NCI-H460 (cell line): Measurements from ENCODE around the gene IGF2BP3. TPM values are rescaled to one million over a fixed set of nuclear protein-coding genes. Genes with fewer than 3 reads are reported as not detected.
"Not testable (repeated sequence)": the region's sequence is repeated elsewhere in the genome, so short reads cannot be mapped to it uniquely, and the experiment has no call there.

Experiments
- DNase-seq: peaks from one replicate; pipeline ENCODE4 v3.0.0-alpha.2; 2016; ENCODE audit warnings: low read depth; ENCODE audit errors: extremely low read depth
- total RNA-seq: library from RNA; depleted of rRNA; stranded (reverse); fragments of >200 nt; shearing (Covaris generic); gene quantifications from 2 replicates; pipeline ENCODE4 v1.2.3, GENCODE V29; 2014

Gene IGF2BP3
- total RNA-seq, 1 experiment from 2014 or later = 78.9 TPM

DNA sequence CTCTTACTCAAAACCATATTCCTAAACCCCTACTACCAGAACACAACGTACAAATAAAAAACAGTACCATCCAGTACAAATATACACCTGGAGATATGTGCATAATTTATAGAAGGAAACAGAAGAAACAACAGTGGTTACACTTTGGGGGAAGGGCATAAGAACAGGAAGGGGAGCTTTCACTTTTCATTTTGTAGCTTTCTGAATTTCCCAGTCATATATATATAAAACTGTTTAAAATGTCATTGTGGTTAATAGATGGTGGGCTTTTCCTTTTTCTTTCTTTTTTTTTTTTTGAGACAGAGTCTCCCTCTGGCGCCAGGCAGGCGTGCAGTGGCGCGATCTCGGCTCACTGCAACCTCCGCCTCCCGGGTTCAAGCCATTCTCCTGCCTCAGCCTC lies 124.0 kb downstream of the IGF2BP3 start:
- no peak for DNase-seq

DNA sequence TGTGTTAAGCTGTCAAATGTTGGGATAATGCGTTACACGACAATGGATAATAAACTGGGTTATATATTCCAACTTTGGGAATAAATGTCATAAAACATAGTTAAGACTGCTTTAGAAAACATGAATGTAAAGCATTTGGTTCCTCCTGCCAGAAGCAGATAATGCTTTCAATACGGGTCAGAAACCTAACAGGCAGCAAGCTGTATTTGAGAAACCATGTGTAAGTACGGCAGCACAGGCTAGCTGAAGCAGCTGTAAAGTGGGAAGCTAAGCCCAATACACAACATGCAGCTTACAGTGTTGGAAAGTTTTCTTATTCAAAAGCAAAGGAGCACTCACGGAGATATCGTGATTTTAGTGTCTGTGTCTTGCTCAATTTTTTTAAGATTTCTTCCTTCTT lies 124.7 kb downstream of the IGF2BP3 start:
- no peak for DNase-seq

DNA sequence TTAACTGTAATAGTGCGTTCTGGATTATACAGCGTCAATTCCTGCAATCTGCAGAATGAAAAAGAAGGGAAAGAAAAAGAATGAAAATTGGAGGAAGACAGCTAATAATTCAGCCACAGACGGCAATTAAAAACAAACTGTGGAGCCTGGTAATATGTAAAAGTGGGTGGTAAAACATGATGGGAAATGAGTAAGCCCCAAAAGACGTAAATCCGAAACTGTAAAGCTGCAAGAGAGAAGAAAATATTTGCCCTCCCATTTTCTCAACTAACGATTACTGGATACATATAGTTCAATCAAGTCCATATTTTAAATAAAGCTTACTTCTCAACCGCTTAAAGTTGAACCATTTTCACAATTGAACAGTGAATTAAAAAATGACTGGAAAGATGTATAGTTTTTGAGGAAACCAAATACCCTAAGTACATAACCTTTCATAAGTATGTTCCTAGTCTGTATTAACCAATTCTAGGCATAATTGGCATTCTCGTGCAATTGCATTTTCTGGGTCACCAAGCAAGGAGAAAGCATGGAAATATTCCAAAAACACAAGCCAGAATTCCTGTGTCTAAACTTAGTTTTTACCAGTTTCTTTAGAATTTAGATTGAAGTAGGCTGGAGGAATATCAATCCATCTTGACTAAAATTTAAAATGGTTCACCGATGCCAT lies 126.3 kb downstream of the IGF2BP3 start:
- no peak for DNase-seq

DNA sequence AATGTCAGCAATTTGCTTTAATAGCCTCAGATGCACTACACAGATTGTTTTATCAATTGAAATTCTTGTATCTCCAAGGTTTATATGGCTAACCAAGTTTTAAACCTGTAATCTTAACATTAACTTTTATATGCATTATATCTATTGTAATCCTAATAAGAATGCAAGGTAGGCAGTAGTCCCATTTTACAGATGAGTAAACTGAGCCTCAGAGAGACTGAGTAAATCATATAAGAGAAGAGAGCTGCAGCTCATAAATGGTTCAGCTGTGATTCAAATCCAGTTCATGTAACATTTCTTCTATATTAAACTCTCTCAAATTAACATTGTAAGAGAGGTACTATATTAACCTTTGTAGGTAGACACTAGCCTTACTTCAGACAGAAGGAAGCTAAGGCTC lies 127.2 kb downstream of the IGF2BP3 start:
- no peak for DNase-seq

- DNase-seq = no peak
Measured at GRCh38 chr7:23341846-23342598, 128.3 kb downstream of the IGF2BP3 start.

DNA sequence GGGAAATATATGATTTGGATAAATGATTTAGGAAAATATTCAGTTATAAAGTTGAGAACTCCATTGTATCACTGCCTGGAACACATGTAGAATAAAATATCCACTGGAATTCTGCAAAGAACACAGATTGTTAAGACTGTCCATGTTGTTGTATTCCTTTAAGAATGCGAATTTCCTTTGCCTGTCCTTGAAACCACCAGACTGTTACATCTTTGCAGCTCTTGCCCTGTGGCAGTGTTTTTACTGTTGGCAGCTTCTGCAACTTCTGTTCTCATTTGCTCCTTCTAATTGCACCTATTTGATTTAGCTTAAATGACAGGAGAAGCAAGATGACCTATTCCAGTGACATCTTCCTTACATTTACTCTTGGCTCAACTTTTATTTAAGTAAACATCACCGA lies 131.4 kb downstream of the IGF2BP3 start:
- no peak for DNase-seq

GRCh38 chr7:23338439-23338838 lies 131.9 kb downstream of the IGF2BP3 start:
- no peak for DNase-seq

GRCh38 chr7:23337374-23337773 lies 132.9 kb downstream of the IGF2BP3 start:
- no peak for DNase-seq

GRCh38 chr7:23336799-23337283 lies 133.4 kb downstream of the IGF2BP3 start:
- DNase-seq = no peak

GRCh38 chr7:23336086-23336485 lies 134.2 kb downstream of the IGF2BP3 start:
- DNase-seq = no peak

DNA sequence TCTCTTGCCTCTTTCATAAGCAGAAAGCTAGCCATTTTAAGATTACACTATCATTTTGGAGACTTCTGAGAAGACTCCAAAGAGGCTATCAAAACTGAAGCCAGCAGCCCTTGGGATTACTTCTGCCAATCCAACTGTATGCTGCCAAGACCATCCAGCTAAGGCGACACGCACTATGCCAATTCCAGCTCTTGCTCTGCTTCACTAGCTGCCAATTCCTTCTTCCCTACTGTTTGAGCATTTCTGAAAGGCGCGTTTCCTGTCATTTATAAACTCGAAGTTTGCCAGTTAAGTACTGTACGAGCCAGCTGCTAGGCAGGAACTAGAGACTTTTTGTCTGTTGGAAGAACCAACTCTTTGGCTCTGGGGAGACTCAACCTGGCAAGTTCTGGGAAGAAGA lies 134.7 kb downstream of the IGF2BP3 start:
- no peak for DNase-seq

DNA sequence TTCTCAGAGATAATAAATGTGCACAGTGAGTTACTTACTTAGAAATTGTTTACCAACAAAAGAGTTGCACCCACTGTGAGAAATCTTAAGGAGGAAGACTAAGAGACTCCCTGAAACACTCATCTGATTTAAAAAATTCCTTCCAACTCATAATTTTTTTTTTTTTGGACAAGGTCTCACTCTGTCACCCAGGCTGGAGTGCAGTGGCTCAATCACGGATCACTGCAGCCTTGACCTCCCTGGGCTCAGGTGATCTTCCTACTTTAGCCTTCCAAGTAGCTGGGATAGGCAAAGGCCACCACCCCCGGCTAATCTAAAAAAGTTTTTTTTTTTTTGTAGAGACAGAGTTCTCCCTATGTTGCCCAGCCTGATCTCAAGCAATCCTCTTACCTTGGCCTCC lies 135.2 kb downstream of the IGF2BP3 start:
- DNase-seq = no peak

GRCh38 chr7:23334482-23335056 lies 135.7 kb downstream of the IGF2BP3 start:
- DNase-seq = peak; percentile 84

- peak; percentile 59 for DNase-seq
Measured at GRCh38 chr7:23333671-23334246, 136.5 kb downstream of the IGF2BP3 start.

GRCh38 chr7:23332910-23333612 lies 137.2 kb downstream of the IGF2BP3 start:
- DNase-seq = no peak

- no peak for DNase-seq
Measured at GRCh38 chr7:23332193-23332592, 138.1 kb downstream of the IGF2BP3 start.

DNA sequence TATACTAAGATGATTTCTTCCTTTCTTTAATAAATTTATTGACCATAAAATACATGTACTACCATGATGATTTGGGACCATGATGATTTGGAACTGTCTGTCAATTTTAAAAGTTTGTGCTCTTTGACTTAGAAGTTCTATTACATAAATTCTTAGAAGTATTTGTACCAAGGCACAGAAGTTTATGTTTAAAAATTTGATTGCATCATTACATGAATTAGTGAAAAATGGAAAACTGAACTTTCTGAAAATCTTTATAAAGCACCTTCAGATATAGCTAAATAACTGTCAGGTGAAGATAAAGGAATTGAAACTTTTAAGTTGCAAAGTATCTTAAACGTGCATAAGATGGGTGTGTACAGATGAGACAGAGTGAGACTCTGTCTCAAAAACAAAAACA lies 139.2 kb downstream of the IGF2BP3 start:
- DNase-seq = no peak

DNA sequence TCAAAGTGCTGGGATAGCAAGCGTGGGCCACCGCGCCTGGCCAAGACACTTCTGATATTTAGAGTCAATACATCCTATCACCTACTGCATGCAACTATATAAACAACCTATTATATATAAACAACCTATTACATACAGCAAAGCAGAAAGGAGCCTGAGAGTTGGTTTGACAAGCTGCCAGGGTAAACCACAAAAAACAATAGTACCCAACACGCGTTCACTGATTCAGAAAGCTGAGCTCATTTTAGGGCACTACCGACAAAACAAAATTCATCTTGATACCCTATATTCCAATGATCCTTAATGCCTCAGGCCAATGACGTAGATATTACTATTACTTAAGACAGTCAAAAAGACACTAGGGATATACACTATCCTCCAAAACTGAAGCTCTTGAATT lies 154.9 kb downstream of the IGF2BP3 start:
- no peak for DNase-seq

GRCh38 chr7:23312141-23312540 lies 158.2 kb downstream of the IGF2BP3 start:
- DNase-seq = not testable (repeated sequence)

DNA sequence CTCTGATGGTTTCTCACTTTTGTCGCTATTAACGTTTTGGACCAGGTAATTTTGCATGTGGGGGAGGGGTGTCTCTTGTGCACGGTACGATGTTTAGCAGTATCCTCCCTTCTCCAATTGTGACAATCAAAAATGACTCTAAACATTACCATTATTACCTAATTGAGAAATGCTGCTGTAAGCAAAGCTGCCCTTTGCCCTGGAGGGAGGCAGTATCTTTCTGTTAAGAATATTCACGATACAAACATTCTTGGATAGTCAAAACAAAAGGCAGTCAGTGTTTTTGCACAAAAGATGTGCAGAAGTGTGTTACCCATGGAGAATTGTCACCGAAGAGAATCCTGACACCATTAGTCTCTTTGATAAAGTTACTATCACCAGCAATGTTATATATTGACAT lies 161.5 kb downstream of the IGF2BP3 start:
- DNase-seq = no peak
